HepG2 (cell line): ENCODE measurements around the gene BDP1. TPM values are rescaled to one million over a fixed set of nuclear protein-coding genes. Genes with fewer than 3 reads are reported as not detected.

Experiments
- CENPX ChIP-seq: sonication (generic); formaldehyde crosslinking; IDR thresholded peaks from 2 replicates; pipeline ENCODE4 v1.9.0; 2021; ENCODE audit warnings: mild to moderate bottlenecking, missing genetic modification reagents, moderate library complexity
- FOSL2 ChIP-seq: sonication (generic); formaldehyde crosslinking; IDR thresholded peaks from 2 replicates; pipeline ENCODE4 v1.4.0; 2020; ENCODE audit warnings: missing genetic modification reagents
- GATA4 ChIP-seq: sonication (generic); IDR thresholded peaks from 2 replicates; pipeline ENCODE4 v1.6.1; 2016; ENCODE audit warnings: antibody characterized with exemption, low read depth, borderline replicate concordance
- KDM5B ChIP-seq: sonication (generic); formaldehyde crosslinking; IDR thresholded peaks from 2 replicates; pipeline ENCODE4 v1.4.0; 2020; ENCODE audit warnings: missing genetic modification reagents, mild to moderate bottlenecking, borderline replicate concordance
- MNT ChIP-seq: fragments of 450-650 bp; IDR thresholded peaks from 2 replicates; pipeline ENCODE4 v1.6.1; 2016
- MTA1 ChIP-seq: sonication (generic); formaldehyde crosslinking; IDR thresholded peaks from 2 replicates; pipeline ENCODE4 v1.4.0; 2020; ENCODE audit warnings: missing genetic modification reagents, mild to moderate bottlenecking, borderline replicate concordance
- NAIF1 ChIP-seq: sonication (generic); formaldehyde crosslinking; IDR thresholded peaks from 2 replicates; pipeline ENCODE4 v1.5.0; 2020; ENCODE audit warnings: mild to moderate bottlenecking, missing genetic modification reagents, borderline replicate concordance
- PAWR ChIP-seq: sonication (generic); formaldehyde crosslinking; IDR thresholded peaks from 2 replicates; pipeline ENCODE4 v1.4.0; 2020; ENCODE audit warnings: missing genetic modification reagents, mild to moderate bottlenecking, borderline replicate concordance
- PHF20 ChIP-seq: sonication (generic); formaldehyde crosslinking; IDR thresholded peaks from 2 replicates; pipeline ENCODE4 v1.5.0; 2020; ENCODE audit warnings: mild to moderate bottlenecking, missing genetic modification reagents
- RFXANK ChIP-seq: IDR thresholded peaks from 2 replicates; pipeline ENCODE4 v1.6.1; 2016
- SETDB1 ChIP-seq: sonication (generic); formaldehyde crosslinking; IDR thresholded peaks from 2 replicates; pipeline ENCODE4 v1.5.1; 2020; ENCODE audit warnings: missing genetic modification reagents, mild to moderate bottlenecking, borderline replicate concordance
- ZBTB33 ChIP-seq: sonication (generic); formaldehyde crosslinking; IDR thresholded peaks from 2 replicates; pipeline ENCODE4 v1.4.0; 2020; ENCODE audit warnings: missing genetic modification reagents
- ZEB1 ChIP-seq: IDR thresholded peaks from 2 replicates; pipeline ENCODE4 v1.6.1; 2012; ENCODE audit warnings: mild to moderate bottlenecking, low read depth, inconsistent platforms; ENCODE audit not compliant: insufficient replicate concordance
- ZNF142 ChIP-seq: sonication (generic); formaldehyde crosslinking; IDR thresholded peaks from 2 replicates; pipeline ENCODE4 v1.4.0; 2020; ENCODE audit warnings: missing genetic modification reagents
- ZNF205 ChIP-seq: IDR thresholded peaks from 2 replicates; pipeline ENCODE4 v1.6.1; 2018; ENCODE audit warnings: missing biosample characterization, missing genetic modification reagents
- ZNF235 ChIP-seq: sonication (generic); formaldehyde crosslinking; IDR thresholded peaks from 2 replicates; pipeline ENCODE4 v1.8.1; 2023; ENCODE audit warnings: mild to moderate bottlenecking, missing genetic modification reagents, borderline replicate concordance
- ZNF557 ChIP-seq: sonication (generic); formaldehyde crosslinking; IDR thresholded peaks from 2 replicates; pipeline ENCODE4 v1.4.0; 2020; ENCODE audit warnings: missing genetic modification reagents
- ZNF713 ChIP-seq: sonication (generic); formaldehyde crosslinking; IDR thresholded peaks from 2 replicates; pipeline ENCODE4 v1.4.0; 2020; ENCODE audit warnings: mild to moderate bottlenecking, missing genetic modification reagents
- ZNF782 ChIP-seq: sonication (generic); formaldehyde crosslinking; IDR thresholded peaks from 2 replicates; pipeline ENCODE4 v1.4.0; 2020; ENCODE audit warnings: missing genetic modification reagents, mild to moderate bottlenecking, borderline replicate concordance
- polyA plus RNA-seq, 8 experiments: library from polyadenylated mRNA; depleted of rRNA in 3 of 8; stranded (reverse) in 7 of 8; unstranded in 1 of 8; fragments of >200 nt; fragmentation: Illumina TruSeq in 4 of 8; extraction: Trizol in 4 of 8; gene quantifications; 2 replicates each; pipeline versions ENCODE4 v1.2.1 to v1.2.3, GENCODE V29; 2011 to 2016; ENCODE audit warnings: low read depth in 4 of 8, missing spikeins in 1 of 8, mixed read lengths in 1 of 8; ENCODE audit not compliant: insufficient read depth in 1 of 8
- total RNA-seq, 5 experiments: library from RNA; depleted of rRNA; stranded (reverse); fragments of >200 nt; fragmentation: Illumina TruSeq; extraction: Trizol; gene quantifications; 2 replicates each; pipeline ENCODE4 v1.2.3, GENCODE V29; 2016; ENCODE audit warnings: low read depth in 1 of 5

BDP1 gene
- total and polyA plus RNA-seq, 2 of the 13 experiments (the other 11 are each of a cell fraction or from before 2014, with no cell fraction given): 10.2 to 22.4 TPM

- TF ChIP-seq ZNF235 (CRISPR knock-in tag) (no peak), NAIF1 (CRISPR knock-in tag) (no peak), ZNF142 (CRISPR knock-in tag) (0 out of 2 replicates have a peak, but pooled peaks have one; percentile 26), MTA1 (CRISPR knock-in tag) (0 out of 2 replicates have a peak, but pooled peaks have one; percentile 25), SETDB1 (CRISPR knock-in tag) (no peak), PHF20 (CRISPR knock-in tag) (peak; percentile 87), ZEB1 (no peak), ZNF205 (CRISPR knock-in tag) (no peak), MNT (peak; percentile 72), ZNF557 (CRISPR knock-in tag) (no peak), RFXANK (CRISPR knock-in tag) (peak; percentile 13; the same call in 1 of the 2 replicates), ZNF713 (no peak), GATA4 (0 out of 2 replicates have a peak, but pooled peaks have one; percentile 38), KDM5B (CRISPR knock-in tag) (peak; percentile 89; the same call in 1 of the 2 replicates), PAWR (CRISPR knock-in tag) (peak; percentile 88; the same call in 1 of the 2 replicates), FOSL2 (CRISPR knock-in tag) (peak; percentile 35; the same call in 1 of the 2 replicates), ZNF782 (CRISPR knock-in tag) (peak; percentile 95; the same call in 1 of the 2 replicates), CENPX (CRISPR knock-in tag) (no peak), ZBTB33 (CRISPR knock-in tag) (0 out of 2 replicates have a peak, but pooled peaks have one; percentile 7)
Observed at GRCh38 chr5:71586941-71587765, 131.7 kb downstream of the BDP1 start, which contains the start of gene MCCC2 (continued).
